ENCODE results near the gene DYNLL2. TPM values are rescaled to one million over a fixed set of nuclear protein-coding genes. Genes with fewer than 3 reads are reported as not detected.

Gene DYNLL2
- total RNA-seq, 1 donor from 2014 or later: 19.6 TPM

DNA sequence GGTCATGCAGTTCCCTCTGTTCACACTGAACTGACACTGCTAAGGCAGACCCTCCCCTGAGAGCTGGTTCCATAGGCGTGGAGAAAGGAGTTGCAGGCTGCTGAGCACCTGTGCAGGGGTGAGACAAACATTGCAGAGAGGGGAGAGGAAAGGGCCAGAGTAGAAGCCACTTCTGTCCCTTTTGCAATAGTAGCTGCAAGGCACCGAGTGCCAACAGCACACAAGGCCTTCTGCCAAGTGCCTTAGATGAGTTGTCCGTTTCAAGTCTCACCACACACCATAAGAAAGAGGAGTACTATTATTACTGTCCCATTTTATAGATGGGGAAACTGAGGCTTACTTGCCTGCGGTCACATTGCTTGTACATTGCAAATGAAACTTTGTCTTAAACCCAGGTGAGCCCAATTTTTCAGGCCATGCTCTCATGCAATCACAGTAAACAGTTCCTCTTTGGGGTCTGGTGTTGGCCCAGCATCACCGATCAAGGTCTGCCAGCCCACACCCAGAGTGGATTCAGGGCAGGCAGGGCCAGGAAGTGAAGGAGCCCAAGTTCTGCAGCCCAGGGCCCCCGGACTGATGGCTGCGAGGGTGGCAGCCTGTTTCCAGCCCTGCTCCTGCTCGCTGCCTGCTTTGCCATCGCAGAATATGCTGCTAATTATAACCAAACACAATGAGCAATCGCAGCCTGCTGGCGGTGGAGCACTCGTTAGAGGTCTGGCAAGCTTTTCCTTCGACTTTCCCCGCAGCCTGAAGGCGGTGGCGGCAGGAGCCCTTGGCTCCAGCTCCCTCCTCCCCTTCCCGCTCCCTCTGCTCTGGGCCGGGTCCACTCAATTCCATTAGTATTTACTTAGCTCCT lies 36.8 kb upstream of the DYNLL2 start:
- peaks cover 31% of the 10 kb centered on the region for H3K27me3 Mint-ChIP-seq
- intact Hi-C loops (cut with micrococcal nuclease): no loop called here
- no peak overlapping the region for H3K27ac Mint-ChIP-seq
- no peak for ATAC-seq (ENCODE audit: low read depth)
- no peaks in the 10 kb centered on the region for H3K36me3 Mint-ChIP-seq (ENCODE audit: low read depth)
- no peak overlapping the region for H3K4me3 Mint-ChIP-seq
- TF ChIP-seq, protein P1, sequence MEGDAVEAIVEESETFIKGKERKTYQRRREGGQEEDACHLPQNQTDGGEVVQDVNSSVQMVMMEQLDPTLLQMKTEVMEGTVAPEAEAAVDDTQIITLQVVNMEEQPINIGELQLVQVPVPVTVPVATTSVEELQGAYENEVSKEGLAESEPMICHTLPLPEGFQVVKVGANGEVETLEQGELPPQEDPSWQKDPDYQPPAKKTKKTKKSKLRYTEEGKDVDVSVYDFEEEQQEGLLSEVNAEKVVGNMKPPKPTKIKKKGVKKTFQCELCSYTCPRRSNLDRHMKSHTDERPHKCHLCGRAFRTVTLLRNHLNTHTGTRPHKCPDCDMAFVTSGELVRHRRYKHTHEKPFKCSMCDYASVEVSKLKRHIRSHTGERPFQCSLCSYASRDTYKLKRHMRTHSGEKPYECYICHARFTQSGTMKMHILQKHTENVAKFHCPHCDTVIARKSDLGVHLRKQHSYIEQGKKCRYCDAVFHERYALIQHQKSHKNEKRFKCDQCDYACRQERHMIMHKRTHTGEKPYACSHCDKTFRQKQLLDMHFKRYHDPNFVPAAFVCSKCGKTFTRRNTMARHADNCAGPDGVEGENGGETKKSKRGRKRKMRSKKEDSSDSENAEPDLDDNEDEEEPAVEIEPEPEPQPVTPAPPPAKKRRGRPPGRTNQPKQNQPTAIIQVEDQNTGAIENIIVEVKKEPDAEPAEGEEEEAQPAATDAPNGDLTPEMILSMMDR (IDR thresholded peaks at IDR 0.05): no peak
- ChIA-PET POLR2A (no interaction called here), CTCF (no interaction called here)
- no peak for DNase-seq
- H3K4me1 Mint-ChIP-seq: no peaks in the 10 kb centered on the region
- H3K9me3 Mint-ChIP-seq: no peaks in the 10 kb centered on the region

DNA sequence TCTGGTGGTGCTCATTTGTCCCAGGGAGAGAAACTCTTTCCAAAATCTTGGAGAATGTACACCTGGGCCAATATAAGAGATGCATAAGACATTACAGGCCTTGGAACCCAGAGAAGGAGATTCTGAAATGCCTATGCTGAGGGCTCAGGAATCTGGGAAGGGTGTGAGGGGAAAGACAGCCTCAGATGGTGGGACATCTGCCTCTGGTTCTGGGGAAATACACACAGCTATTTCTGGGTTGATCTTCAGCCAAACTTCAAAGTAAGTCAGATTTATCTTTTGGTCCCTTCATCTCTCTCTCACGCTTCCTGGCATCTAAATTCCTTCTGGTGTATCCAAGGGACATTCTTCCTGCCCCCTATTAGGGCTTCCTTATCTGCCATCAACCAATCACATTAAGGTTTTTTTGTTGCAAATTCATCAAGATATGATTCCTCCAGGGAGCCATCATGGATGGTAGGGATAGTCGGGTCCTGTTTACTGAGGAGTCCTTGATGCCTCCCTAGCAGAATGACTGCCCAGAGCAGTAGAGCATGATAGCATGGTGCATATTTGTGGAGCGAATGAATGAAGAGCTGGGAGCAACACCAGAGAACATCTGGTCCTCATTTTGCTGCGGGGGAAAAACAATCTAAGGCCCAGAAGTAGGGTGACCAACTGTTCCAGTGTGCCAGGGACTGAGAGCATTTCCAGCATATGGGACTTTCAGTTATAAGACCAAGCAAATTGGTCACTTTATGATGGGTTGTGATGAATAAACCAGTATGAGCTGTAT lies 35.7 kb upstream of the DYNLL2 start:
- H3K4me3 Mint-ChIP-seq: no peak overlapping the region
- peaks cover 28% of the 10 kb centered on the region for H3K27me3 Mint-ChIP-seq
- DNase-seq (no peak), ATAC-seq (ENCODE audit: low read depth) (no peak)
- no peaks in the 10 kb centered on the region for H3K9me3 Mint-ChIP-seq
- intact Hi-C loops (cut with micrococcal nuclease): no loop called here
- H3K36me3 Mint-ChIP-seq (ENCODE audit: low read depth): no peaks in the 10 kb centered on the region
- POLR2A ChIA-PET: no interaction called here
- H3K4me1 Mint-ChIP-seq: no peaks in the 10 kb centered on the region
- CTCF ChIA-PET: no interaction called here
- no peak overlapping the region for H3K27ac Mint-ChIP-seq
- TF ChIP-seq, protein P1 (IDR thresholded peaks at IDR 0.05): no peak

DNA sequence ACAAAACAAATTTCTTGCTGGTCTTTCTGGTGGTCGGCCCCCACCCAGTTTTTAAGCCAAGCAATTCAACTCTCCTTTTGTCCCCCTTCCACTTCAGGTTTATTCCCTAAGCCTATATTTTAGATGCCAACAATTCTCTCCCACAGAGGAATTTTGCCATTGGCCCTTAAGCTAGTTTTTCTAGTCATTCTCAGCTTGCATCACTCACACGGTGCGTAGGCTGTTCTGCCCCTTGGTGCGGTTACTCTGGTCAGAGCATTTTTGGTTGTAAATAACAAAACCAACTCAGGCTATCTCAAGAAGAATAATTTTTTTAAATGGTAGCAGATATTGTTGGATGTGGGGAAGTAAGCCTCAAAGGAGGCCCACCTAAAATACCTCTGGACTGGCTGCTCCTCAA lies 33.7 kb upstream of the DYNLL2 start:
- intact Hi-C loops (cut with micrococcal nuclease): no loop called here
- no peak overlapping the region for H3K4me3 Mint-ChIP-seq
- no peak for ATAC-seq (ENCODE audit: low read depth)
- peaks cover 18% of the 10 kb centered on the region for H3K27me3 Mint-ChIP-seq
- H3K4me1 Mint-ChIP-seq: no peaks in the 10 kb centered on the region
- DNase-seq: no peak
- TF ChIP-seq, protein P1 (IDR thresholded peaks at IDR 0.05): no peak
- ChIA-PET CTCF (no interaction called here), POLR2A (no interaction called here)
- no peak overlapping the region for H3K27ac Mint-ChIP-seq
- H3K9me3 Mint-ChIP-seq: no peaks in the 10 kb centered on the region
- H3K36me3 Mint-ChIP-seq (ENCODE audit: low read depth): no peaks in the 10 kb centered on the region

DNA sequence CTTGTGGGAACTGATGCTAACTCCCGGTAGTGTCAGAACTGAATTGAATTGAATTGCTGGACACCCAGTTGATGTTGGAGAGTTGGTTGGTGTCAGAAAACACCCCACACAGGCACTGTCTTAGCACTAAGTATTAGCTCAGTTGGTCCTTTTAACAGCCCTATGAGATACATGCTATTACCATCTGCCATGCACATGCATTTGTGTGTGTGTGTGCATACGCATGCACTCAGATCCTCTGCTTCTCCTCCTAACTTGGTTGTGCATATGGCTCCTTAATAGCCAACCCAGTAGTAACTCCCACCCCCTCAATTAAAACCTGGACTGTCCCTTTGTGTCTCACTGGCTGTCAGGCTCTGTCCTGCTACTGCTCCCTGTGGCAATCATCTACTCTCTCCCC lies 32.3 kb upstream of the DYNLL2 start:
- TF ChIP-seq, protein P1 (IDR thresholded peaks at IDR 0.05): no peak
- POLR2A ChIA-PET: no interaction called here
- no peaks in the 10 kb centered on the region for H3K4me1 Mint-ChIP-seq
- no peaks in the 10 kb centered on the region for H3K36me3 Mint-ChIP-seq (ENCODE audit: low read depth)
- intact Hi-C loops (cut with micrococcal nuclease): no loop called here
- DNase-seq (no peak), ATAC-seq (ENCODE audit: low read depth) (no peak)
- H3K9me3 Mint-ChIP-seq: no peaks in the 10 kb centered on the region
- H3K27me3 Mint-ChIP-seq: peaks cover 16% of the 10 kb centered on the region
- H3K27ac Mint-ChIP-seq: no peak overlapping the region
- H3K4me3 Mint-ChIP-seq: no peak overlapping the region
- CTCF ChIA-PET: no interaction called here

DNA sequence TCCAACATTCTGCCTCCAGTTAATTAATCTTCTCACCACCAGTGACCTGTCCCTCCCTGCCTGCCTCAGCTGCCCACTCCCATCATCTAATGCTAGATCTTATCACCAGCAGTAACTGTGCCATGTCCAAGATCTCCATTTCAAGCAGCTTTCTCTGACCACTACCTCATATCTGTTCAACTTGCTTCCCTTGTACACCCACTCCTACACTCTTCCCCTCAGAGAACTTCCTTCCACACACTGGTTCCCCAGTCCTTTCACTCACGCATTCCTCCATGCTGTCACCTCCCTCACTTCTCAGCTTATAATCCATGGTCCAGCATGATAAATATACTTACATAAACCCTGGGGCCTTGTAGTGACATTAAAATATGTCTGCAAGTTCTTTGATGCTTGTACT lies 31.8 kb upstream of the DYNLL2 start:
- Mint-ChIP-seq H3K36me3 (ENCODE audit: low read depth) (no peaks in the 10 kb centered on the region), H3K27me3 (peaks cover 16% of the 10 kb centered on the region), H3K4me1 (no peaks in the 10 kb centered on the region), H3K9me3 (no peaks in the 10 kb centered on the region), H3K27ac (no peak overlapping the region), H3K4me3 (no peak overlapping the region)
- ChIA-PET CTCF (no interaction called here), POLR2A (no interaction called here)
- intact Hi-C loops (cut with micrococcal nuclease): no loop called here
- DNase-seq (no peak), ATAC-seq (ENCODE audit: low read depth) (no peak)
- TF ChIP-seq, protein P1 (IDR thresholded peaks at IDR 0.05): no peak
